Measurements from ENCODE around the gene SLC25A51.

DNA sequence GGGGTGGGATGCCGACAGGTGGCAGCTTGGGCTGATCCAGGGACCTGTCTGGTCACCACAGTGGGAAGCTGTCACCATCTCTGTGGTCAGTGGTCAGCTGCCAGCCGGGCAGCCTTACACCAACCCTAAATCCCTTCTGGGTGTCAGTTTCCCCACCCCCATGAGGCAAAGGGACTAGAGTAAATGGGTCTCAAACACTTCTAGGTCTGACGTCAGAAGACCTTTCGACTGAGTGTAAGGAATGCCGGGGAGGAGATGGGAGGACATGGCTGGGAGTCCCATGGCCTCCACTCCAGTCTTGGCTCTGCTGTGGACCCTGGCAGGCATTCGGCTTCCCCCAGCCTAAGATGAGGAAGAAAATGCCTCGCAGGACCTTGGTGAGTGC lies 40.3 kb upstream of the SLC25A51 start:
- TF ChIP-seq, protein P1, sequence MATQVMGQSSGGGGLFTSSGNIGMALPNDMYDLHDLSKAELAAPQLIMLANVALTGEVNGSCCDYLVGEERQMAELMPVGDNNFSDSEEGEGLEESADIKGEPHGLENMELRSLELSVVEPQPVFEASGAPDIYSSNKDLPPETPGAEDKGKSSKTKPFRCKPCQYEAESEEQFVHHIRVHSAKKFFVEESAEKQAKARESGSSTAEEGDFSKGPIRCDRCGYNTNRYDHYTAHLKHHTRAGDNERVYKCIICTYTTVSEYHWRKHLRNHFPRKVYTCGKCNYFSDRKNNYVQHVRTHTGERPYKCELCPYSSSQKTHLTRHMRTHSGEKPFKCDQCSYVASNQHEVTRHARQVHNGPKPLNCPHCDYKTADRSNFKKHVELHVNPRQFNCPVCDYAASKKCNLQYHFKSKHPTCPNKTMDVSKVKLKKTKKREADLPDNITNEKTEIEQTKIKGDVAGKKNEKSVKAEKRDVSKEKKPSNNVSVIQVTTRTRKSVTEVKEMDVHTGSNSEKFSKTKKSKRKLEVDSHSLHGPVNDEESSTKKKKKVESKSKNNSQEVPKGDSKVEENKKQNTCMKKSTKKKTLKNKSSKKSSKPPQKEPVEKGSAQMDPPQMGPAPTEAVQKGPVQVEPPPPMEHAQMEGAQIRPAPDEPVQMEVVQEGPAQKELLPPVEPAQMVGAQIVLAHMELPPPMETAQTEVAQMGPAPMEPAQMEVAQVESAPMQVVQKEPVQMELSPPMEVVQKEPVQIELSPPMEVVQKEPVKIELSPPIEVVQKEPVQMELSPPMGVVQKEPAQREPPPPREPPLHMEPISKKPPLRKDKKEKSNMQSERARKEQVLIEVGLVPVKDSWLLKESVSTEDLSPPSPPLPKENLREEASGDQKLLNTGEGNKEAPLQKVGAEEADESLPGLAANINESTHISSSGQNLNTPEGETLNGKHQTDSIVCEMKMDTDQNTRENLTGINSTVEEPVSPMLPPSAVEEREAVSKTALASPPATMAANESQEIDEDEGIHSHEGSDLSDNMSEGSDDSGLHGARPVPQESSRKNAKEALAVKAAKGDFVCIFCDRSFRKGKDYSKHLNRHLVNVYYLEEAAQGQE (IDR thresholded peaks at IDR 0.05; ENCODE audit: unreplicated experiment): no peak
- no peak for TF ChIP-seq NANOG (IDR thresholded peaks at IDR 0.05; ENCODE audit: borderline replicate concordance)
- TF ChIP-seq, protein P2, sequence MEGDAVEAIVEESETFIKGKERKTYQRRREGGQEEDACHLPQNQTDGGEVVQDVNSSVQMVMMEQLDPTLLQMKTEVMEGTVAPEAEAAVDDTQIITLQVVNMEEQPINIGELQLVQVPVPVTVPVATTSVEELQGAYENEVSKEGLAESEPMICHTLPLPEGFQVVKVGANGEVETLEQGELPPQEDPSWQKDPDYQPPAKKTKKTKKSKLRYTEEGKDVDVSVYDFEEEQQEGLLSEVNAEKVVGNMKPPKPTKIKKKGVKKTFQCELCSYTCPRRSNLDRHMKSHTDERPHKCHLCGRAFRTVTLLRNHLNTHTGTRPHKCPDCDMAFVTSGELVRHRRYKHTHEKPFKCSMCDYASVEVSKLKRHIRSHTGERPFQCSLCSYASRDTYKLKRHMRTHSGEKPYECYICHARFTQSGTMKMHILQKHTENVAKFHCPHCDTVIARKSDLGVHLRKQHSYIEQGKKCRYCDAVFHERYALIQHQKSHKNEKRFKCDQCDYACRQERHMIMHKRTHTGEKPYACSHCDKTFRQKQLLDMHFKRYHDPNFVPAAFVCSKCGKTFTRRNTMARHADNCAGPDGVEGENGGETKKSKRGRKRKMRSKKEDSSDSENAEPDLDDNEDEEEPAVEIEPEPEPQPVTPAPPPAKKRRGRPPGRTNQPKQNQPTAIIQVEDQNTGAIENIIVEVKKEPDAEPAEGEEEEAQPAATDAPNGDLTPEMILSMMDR (conservative IDR thresholded peaks at IDR 0.05; ENCODE audit: low read depth in 2 of 2): no peak

Data from GM23338 (cell line).